HCT116 (cell line): ENCODE measurements around the gene INO80C. TPM values are rescaled to one million over a fixed set of nuclear protein-coding genes. Genes with fewer than 3 reads are reported as not detected.

ENCODE experiments used
- ATAC-seq: fragments of 200-7000 bp; cut with Tn5 transposase; 2 replicates; pipeline ENCODE4 v1.9.1; 2020; ENCODE audit warnings: mild to moderate bottlenecking, moderate library complexity
- BruUV-seq: library from RNA; stranded (reverse); fragments of 400-500 nt; replicated peaks from 2 replicates; lab custom pipeline; 2021; lab: Mats Ljungman, UMichigan
- CTCF ChIA-PET: fragments of 300-600 bp; sonication (Branson Sonifier 250); formaldehyde crosslinking; loops from one replicate; lab custom pipeline; 2021; ENCODE audit warnings: antibody characterized with exemption; lab: Charles Lee
- POLR2A ChIA-PET: fragments of 300-600, 350-600 bp; sonication (Branson Sonifier 250); formaldehyde crosslinking; loops from one replicate; lab custom pipeline; 2021; ENCODE audit warnings: antibody characterized with exemption; lab: Charles Lee
- RAD21 ChIA-PET, 2 experiments: fragments of 300-600 bp; sonication (Branson Sonifier 250); formaldehyde crosslinking; loops; one replicate each; lab custom pipeline; 2023; ENCODE audit warnings: low total read pairs in 2 of 2; ENCODE audit not compliant: uncharacterized antibody in 2 of 2, unreplicated experiment in 2 of 2, low non-redundant PET in 1 of 2; lab: Charles Lee
- DNase-seq: peaks from one replicate; pipeline ENCODE4 v3.0.0-alpha.2; 2010; ENCODE audit warnings: low read depth, low spot score
- H2AFZ ChIP-seq: fragments of 200-600 bp; shearing (Covaris generic), sonication (generic); 2 replicates; pipeline ENCODE4 v1.6.1; 2017; ENCODE audit warnings: low read depth, mixed run types, mixed read lengths, antibody characterized with exemption, low read length; ENCODE audit not compliant: poor library complexity, severe bottlenecking
- H3K27ac ChIP-seq: 2 replicates; pipeline ENCODE4 v1.5.1; 2012; ENCODE audit warnings: low read depth, low read length
- H3K27me3 ChIP-seq: fragments of 200-600 bp; sonication (generic); 2 replicates; pipeline ENCODE4 v1.6.1; 2016; ENCODE audit warnings: mixed run types, low read length, mixed read lengths; ENCODE audit not compliant: insufficient read depth
- H3K36me3 ChIP-seq, 2 experiments: fragments of 200-500 bp in 1 of 2; fragments of 200-600 bp in 1 of 2; sonication (Bioruptor generic) in 1 of 2; sonication (generic) in 1 of 2; 2 replicates each; pipeline versions ENCODE4 v1.5.1 to v1.6.1; 2014 to 2016; ENCODE audit warnings: low read length in 2 of 2, inconsistent platforms in 1 of 2, mixed read lengths in 1 of 2, mixed run types in 1 of 2; ENCODE audit not compliant: insufficient read depth in 2 of 2, control insufficient read depth in 1 of 2
- H3K4me1 ChIP-seq, 2 experiments: fragments of 200-600 bp in 1 of 2; sonication (generic) in 1 of 2; 2 replicates each; pipeline versions ENCODE4 v1.5.1 to v1.6.1; 2012 to 2017; ENCODE audit warnings: low read length in 2 of 2, inconsistent platforms in 1 of 2, mild to moderate bottlenecking in 1 of 2, mixed read lengths in 1 of 2, mixed run types in 1 of 2, moderate library complexity in 1 of 2; ENCODE audit not compliant: insufficient read depth in 2 of 2, control insufficient read depth in 1 of 2
- H3K4me2 ChIP-seq: fragments of 200-600 bp; sonication (generic); 2 replicates; pipeline ENCODE4 v1.6.1; 2017; ENCODE audit warnings: mixed run types, low read length, mixed read lengths
- H3K4me3 ChIP-seq, 2 experiments: fragments of 200-600 bp in 1 of 2; sonication (generic) in 1 of 2; replicated peaks in 1 of 2; 2 replicates each; pipeline ENCODE4 v1.5.1; 2011 to 2016; ENCODE audit warnings: low read length in 2 of 2, control low read depth in 1 of 2, low read depth in 1 of 2, mild to moderate bottlenecking in 1 of 2, mixed read lengths in 1 of 2, mixed run types in 1 of 2
- H3K79me2 ChIP-seq: fragments of 200-600 bp; sonication (generic); 2 replicates; pipeline ENCODE4 v1.6.1; 2017; ENCODE audit warnings: mild to moderate bottlenecking, mixed run types, low read length, moderate library complexity, mixed read lengths; ENCODE audit not compliant: insufficient read depth
- H3K9ac ChIP-seq: fragments of 200-600 bp; sonication (generic); 2 replicates; pipeline ENCODE4 v1.6.1; 2016; ENCODE audit warnings: low read length, mixed read lengths
- H3K9me2 ChIP-seq: fragments of 200-600 bp; sonication (generic), shearing (Covaris generic); 2 replicates; pipeline ENCODE4 v1.6.1; 2017; ENCODE audit warnings: mixed run types, mild to moderate bottlenecking, moderate library complexity; ENCODE audit not compliant: insufficient read depth
- H3K9me3 ChIP-seq, 2 experiments: fragments of 200-500 bp in 1 of 2; fragments of 200-600 bp in 1 of 2; sonication (Bioruptor generic) in 1 of 2; sonication (generic) in 1 of 2; 2 replicates each; pipeline ENCODE4 v1.6.1; 2014 to 2017; ENCODE audit warnings: low read length in 2 of 2, mixed read lengths in 2 of 2, inconsistent platforms in 1 of 2, low read depth in 1 of 2, mild to moderate bottlenecking in 1 of 2, mixed run types in 1 of 2, moderate library complexity in 1 of 2; ENCODE audit not compliant: control insufficient read depth in 1 of 2, insufficient read depth in 1 of 2
- H4K20me1 ChIP-seq: fragments of 200-600 bp; sonication (generic), shearing (Covaris generic); 2 replicates; pipeline ENCODE4 v1.6.1; 2017; ENCODE audit warnings: mixed run types, mild to moderate bottlenecking, moderate library complexity; ENCODE audit not compliant: insufficient read depth
- ATF3 ChIP-seq: IDR thresholded peaks from 2 replicates; pipeline ENCODE4 v1.6.1; 2012
- CBX3 ChIP-seq: IDR thresholded peaks from 2 replicates; pipeline ENCODE4 v1.6.1; 2012; ENCODE audit warnings: low read depth
- CTCF ChIP-seq, 3 experiments: fragments of 200-600 bp in 1 of 3; sonication (generic) in 1 of 3; IDR thresholded peaks in 2 of 3; conservative IDR thresholded peaks in 1 of 3; 2 replicates each; pipeline ENCODE4 v1.5.1; 2012 to 2017; ENCODE audit warnings: low read depth in 2 of 3, low read length in 2 of 3, antibody characterized with exemption in 1 of 3, borderline replicate concordance in 1 of 3, control low read depth in 1 of 3, mild to moderate bottlenecking in 1 of 3, mixed read lengths in 1 of 3, mixed run types in 1 of 3, moderate library complexity in 1 of 3; ENCODE audit not compliant: insufficient read depth in 1 of 3
- EGR1 ChIP-seq: IDR thresholded peaks from 2 replicates; pipeline ENCODE4 v1.6.1; 2012; ENCODE audit warnings: low read depth
- ELF1 ChIP-seq: IDR thresholded peaks from 2 replicates; pipeline ENCODE4 v1.6.1; 2012; ENCODE audit warnings: low read depth, borderline replicate concordance
- EZH2 ChIP-seq: fragments of 200-600 bp; sonication (generic); IDR thresholded peaks from 2 replicates; pipeline ENCODE4 v1.6.1; 2017; ENCODE audit warnings: antibody characterized with exemption, mixed run types
- EZH2phosphoT487 ChIP-seq: fragments of 200-600 bp; IDR thresholded peaks from 2 replicates; pipeline ENCODE4 v1.6.1; 2018; ENCODE audit warnings: antibody characterized with exemption, borderline replicate concordance
- FOSL1 ChIP-seq: IDR thresholded peaks from 2 replicates; pipeline ENCODE4 v1.6.1; 2012; ENCODE audit warnings: low read depth
- MAX ChIP-seq: IDR thresholded peaks from 2 replicates; pipeline ENCODE4 v1.6.1; 2012
- POLR2A ChIP-seq: IDR thresholded peaks from 2 replicates; pipeline ENCODE4 v1.7.0; 2011; ENCODE audit warnings: borderline replicate concordance; ENCODE audit not compliant: insufficient read depth, insufficient read length; ENCODE audit errors: extremely low read depth
- POLR2AphosphoS5 ChIP-seq: IDR thresholded peaks from 2 replicates; pipeline ENCODE4 v1.6.1; 2011; ENCODE audit warnings: mild to moderate bottlenecking, low read depth, low read length, moderate library complexity
- RAD21 ChIP-seq: IDR thresholded peaks from 2 replicates; pipeline ENCODE4 v1.6.1; 2012; ENCODE audit warnings: low read depth, mild to moderate bottlenecking
- REST ChIP-seq: IDR thresholded peaks from 2 replicates; pipeline ENCODE4 v1.6.1; 2012; ENCODE audit warnings: low read depth
- SP1 ChIP-seq: IDR thresholded peaks from 2 replicates; pipeline ENCODE4 v1.6.1; 2012; ENCODE audit warnings: low read depth
- SRF ChIP-seq: IDR thresholded peaks from 2 replicates; pipeline ENCODE4 v1.6.1; 2012; ENCODE audit warnings: low read depth
- YY1 ChIP-seq: IDR thresholded peaks from 2 replicates; pipeline ENCODE4 v1.6.1; 2011; ENCODE audit warnings: low read length, low read depth, moderate library complexity, mild to moderate bottlenecking; ENCODE audit not compliant: insufficient replicate concordance; ENCODE audit errors: extremely low read depth
- ZBTB33 ChIP-seq: IDR thresholded peaks from 2 replicates; pipeline ENCODE4 v1.6.1; 2011; ENCODE audit warnings: mild to moderate bottlenecking, low read length, moderate library complexity; ENCODE audit not compliant: insufficient replicate concordance; ENCODE audit errors: extremely low read depth
- ZNF274 ChIP-seq: fragments of 200-500 bp; sonication (Bioruptor generic); IDR thresholded peaks from 2 replicates; pipeline ENCODE4 v1.6.1; 2014; ENCODE audit warnings: mild to moderate bottlenecking, low read depth, low read length, inconsistent platforms
- intact Hi-C: fragments of 100-400 bp; cut with micrococcal nuclease; formaldehyde crosslinking; loops from 2 replicates; pipeline ENCODE4 v1.10.0; 2022
- total RNA-seq: library from RNA; stranded (reverse); gene quantifications from one replicate; pipeline ENCODE4 v1.2.1, GENCODE V29; 2021; ENCODE audit not compliant: unreplicated experiment

INO80C gene
- total RNA-seq, 1 experiment from 2014 or later = 30.7 TPM

- Histone ChIP-seq H3K27ac (no peak overlapping the region), H3K27me3 (no peaks in the 10 kb centered on the region), H3K4me1 (peaks cover 16 to 35% of the 10 kb centered on the region in 2 experiments; a peak in 3 of 4 replicates), H3K9ac (no peak overlapping the region), H3K79me2 (no peaks in the 10 kb centered on the region), H3K36me3 (no peaks in the 10 kb centered on the region), H3K4me3 (no peak overlapping the region), H4K20me1 (no peaks in the 10 kb centered on the region), H3K9me2 (no peaks in the 10 kb centered on the region), H3K4me2 (no peak overlapping the region), H2AFZ (no peak overlapping the region), H3K9me3 (no peaks in the 10 kb centered on the region)
- DNase-seq (no peak), ATAC-seq (no peak)
- no peak for TF ChIP-seq EZH2phosphoT487
- no peak for TF ChIP-seq SRF
- no peak for TF ChIP-seq REST
- TF ChIP-seq SP1 = no peak
- no peak for TF ChIP-seq EZH2
- no peak for TF ChIP-seq POLR2A
- no peak for TF ChIP-seq ZNF274
- TF ChIP-seq FOSL1 = no peak
- TF ChIP-seq CBX3 = no peak
- no peak for TF ChIP-seq CTCF (IDR thresholded peaks at IDR 0.05 in 2 of 3, conservative IDR thresholded peaks at IDR 0.05 in 1 of 3; ENCODE audit: borderline replicate concordance in 1 of 3, insufficient read depth in 1 of 3, low read depth in 2 of 3, low read length in 2 of 3)
- TF ChIP-seq EGR1 = no peak
- TF ChIP-seq MAX = no peak
- no peak for TF ChIP-seq ELF1
- no peak for TF ChIP-seq ATF3
- TF ChIP-seq RAD21 = no peak
- TF ChIP-seq POLR2AphosphoS5 = no peak
- TF ChIP-seq YY1 = no peak
- TF ChIP-seq ZBTB33 = no peak
- intact Hi-C loops = loop anchor here (5.0 kb wide), 1 partner anchor 104 kb away; no protein-coding TSS in a partner anchor
- ChIA-PET POLR2A (no interaction called here), RAD21 (no interaction called here), CTCF (interaction anchor here (1.5 kb wide), 1 partner anchor 104 kb away, joined by 7 read pairs; no protein-coding TSS in a partner anchor)
- BruUV-seq = no TSS peak
Observed at GRCh38 chr18:35511428-35511827, 13.7 kb upstream of the INO80C start.
